Right renal cortex interstitium (tissue), 3 donors: ENCODE results near the gene SPON2. TPM values are rescaled to one million over a fixed set of nuclear protein-coding genes. Genes with fewer than 3 reads are reported as not detected.

Experiments used
- DNase-seq, 3 donors: peaks; one replicate each; pipeline ENCODE4 v3.0.0-alpha.2; 2013; ENCODE audit warnings: low read depth in 3 of 3, low spot score in 2 of 3
- polyA plus RNA-seq, 3 donors: library from polyadenylated mRNA; unstranded; fragments of 120-200 nt; gene quantifications; one replicate each; pipeline ENCODE4 v1.2.1, GENCODE V29; 2013; ENCODE audit not compliant: insufficient read length in 3 of 3

Gene SPON2
- polyA plus RNA-seq, 3 donors, result 5.8 to 8.1 (median 6.9) TPM

GRCh38 chr4:1208970-1209704 lies 36.8 kb upstream of the SPON2 start:
- no peak for DNase-seq

DNA sequence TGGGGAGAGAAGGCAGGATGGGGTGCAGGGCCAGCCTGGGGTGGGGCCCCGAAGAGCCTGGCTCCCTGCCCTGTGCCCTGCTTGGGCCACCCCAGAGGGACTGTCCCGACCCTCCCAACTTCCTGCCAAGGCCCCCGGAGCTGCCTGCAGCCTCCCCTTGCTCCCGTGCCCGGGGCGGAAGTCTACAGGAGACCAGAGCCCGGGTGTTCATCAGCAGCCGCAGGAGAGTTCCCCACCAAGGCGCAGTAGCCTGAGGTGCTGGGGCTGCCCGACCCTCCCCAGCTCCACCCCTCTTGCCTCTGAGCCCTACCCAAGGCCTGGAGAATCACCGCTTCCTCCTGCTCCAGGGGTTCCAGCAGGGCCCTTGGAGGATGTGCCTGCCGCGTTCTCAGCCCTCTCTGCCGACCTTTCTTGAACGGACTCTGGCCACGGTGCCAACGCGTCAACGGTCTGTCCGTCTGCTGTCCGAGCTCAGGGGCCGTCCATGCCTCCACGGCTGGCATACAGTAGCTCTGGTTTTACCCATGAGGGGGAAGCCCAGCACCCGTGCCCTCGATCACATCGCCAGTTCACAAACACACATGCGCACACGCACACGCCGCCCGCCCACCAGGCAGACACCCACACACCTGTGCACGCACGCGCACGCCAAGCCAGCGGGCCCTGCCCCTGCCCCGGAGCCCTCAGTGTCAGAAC lies 36.0 kb upstream of the SPON2 start:
- no peak for DNase-seq

DNA sequence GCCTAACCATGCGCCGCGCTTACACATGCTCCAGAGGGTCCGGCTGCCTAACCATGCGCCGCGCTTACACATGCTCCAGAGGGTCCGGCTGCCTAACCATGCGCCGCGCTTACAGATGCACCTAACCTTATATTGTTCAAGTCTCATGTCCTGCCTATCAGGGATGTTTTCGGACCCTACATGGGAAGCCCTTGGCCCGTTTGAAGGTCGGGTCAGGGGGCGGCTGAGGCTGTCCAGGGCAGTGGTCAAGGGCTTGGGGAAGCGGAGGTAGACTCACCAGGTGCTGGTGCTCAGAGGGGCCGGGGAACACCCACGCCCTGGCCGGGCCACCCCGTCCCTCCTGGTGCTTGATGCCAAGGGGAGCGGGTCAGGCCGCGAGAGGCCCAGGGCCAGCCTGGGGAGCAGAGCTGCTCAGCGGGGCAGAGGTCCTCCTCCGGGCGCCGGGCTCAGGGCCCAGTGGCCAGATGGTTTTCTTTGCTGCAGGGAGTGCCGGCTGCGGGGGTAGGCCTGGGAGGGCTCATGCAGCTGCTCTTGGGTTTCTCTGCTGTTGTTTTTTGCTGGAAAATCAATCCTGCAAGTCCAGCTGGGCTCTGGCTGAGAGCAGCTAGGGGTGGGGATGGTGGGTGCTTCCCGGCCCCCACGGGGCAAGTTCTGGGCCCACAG lies 35.4 kb upstream of the SPON2 start:
- DNase-seq, result peak in 1 of 3 donors; percentile 64

- DNase-seq, result no peak
Measured at GRCh38 chr4:1207157-1207470, 34.7 kb upstream of the SPON2 start.

- DNase-seq, result no peak
Measured at GRCh38 chr4:1206299-1207156, 34.1 kb upstream of the SPON2 start.

DNA sequence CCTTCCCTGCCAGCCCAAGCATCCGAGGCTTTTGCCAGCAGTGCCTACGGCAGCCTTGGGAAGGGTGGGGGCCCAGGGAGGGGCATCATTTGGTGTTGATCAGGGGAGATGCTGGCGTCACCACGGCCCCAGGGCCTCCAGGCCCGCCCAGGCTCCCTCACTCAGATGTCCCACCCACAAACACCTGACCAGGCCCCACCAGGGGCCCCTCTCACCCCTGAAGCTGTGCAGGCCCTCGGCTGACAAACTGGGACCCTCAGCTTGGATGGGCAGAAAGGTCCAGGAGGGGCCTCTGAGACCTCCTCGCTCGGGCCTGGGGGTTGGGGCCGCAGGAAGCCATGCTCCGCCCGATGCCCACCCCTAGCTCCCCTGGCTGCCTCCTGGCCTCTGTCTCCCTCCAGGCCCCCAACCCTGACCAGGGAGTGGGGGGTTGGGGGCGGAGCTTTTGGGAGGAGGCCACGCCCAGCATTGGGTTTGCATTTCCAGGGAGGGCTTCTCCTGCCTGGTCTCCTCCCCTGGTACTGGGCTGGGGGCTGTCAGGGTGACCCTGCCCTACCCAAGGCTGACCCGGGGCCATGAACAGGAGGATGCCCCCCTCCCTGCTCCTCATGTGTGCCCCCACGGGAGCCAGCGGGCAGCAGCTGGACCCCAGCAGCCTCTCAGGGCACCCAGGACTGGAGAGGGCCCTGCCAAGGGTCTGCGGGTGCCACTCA lies 33.4 kb upstream of the SPON2 start:
- DNase-seq, result no peak

DNA sequence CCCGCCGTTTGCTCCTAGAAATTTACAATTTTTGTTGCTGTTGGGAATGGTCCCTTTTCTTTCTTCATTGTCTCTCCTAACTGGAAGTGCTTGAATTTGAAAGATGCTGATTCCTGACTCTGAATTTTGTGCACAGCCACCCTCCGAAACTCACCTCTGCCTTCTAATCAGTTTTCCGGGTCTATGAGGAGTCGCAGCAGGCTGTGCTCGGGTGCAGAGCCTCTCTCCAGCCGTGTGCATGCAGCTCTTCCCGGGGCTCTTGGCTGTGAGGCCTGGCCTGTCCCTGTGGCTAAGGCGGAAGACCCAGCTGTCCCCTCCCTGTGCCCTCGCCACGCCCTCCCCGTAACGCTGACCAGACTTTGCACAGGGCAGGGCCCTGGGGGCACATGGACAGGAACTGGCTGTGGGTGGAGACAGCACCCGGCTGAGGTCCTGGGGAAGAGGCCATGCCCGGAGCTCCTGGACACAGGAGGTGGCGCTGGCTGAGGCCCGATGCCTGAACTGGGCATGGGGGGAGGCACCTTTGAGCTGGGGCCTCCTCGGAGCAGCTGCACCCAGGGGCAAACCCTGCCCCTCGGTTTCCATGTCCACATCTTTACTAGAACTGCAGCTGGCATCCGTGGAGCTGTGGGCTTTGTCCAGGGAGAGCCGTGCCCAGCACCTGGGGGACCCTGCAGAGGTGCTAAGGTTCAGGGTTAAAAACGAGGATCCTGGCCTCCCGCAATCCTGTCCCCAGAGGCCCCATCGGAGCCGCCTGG lies 32.6 kb upstream of the SPON2 start:
- DNase-seq, result no peak

DNA sequence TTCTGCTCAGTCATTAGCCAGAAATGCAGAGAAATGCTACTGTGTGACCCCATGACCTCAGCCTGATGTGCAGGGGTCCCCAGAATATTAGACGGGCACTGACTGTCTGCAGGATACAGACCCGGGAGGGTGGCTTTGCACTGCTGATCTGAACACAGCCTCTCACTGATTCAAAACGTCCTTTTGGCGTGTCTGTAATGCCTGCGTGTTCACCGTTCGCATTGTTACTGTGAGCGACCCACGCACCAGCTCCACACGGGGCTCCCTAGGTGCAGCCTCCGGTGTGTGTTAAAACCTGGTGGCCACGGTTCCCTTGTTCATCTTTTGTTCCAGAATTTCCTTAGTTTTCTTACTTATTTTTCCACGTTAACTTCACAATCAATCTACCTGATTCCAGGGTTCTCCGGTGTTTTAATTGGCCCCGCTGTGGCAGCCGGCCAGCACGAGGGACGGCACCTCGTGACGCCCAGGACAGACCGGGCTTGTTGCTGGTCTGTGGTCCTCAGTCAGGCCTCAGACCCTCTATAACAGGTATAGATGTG lies 32.0 kb upstream of the SPON2 start:
- no peak for DNase-seq

- DNase-seq, result no peak
Measured at GRCh38 chr4:1203026-1203616, 30.7 kb upstream of the SPON2 start.

- no peak for DNase-seq
Measured at GRCh38 chr4:1202526-1203011, 30.2 kb upstream of the SPON2 start.

DNA sequence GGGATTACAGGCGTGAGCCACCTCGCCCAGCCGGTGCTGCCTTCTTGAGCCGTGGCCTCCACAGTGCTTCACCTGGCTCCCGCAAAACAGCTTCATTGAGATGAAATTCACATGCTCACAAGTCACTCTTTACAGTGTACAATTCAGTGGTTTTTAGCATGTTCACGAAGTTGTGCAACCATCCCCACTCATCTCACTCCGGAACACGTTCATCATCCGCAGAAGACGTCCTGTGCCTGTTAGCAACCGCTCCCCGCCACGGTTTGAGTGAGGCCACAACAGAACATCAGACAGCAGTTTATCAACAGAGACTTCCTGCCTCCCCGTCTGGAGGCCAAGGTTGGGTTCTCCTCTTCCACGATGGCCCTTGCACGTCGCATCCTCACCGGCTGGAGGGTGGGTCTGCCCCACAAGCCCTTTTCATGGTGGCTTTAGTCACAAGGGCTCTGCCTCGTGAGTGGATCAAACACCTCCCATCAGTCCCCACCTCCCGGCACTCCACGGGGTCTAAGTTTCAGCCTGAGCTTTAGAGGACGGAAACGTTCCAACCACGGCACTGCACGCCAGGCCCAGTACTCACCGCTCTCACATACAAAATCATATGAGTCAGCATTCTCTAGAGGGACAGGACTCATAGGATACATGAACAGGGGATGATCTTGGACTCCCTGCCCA lies 29.6 kb upstream of the SPON2 start:
- DNase-seq, result no peak

- no peak for DNase-seq
Measured at GRCh38 chr4:1200425-1201035, 28.1 kb upstream of the SPON2 start.

- DNase-seq, result no peak
Measured at GRCh38 chr4:1199556-1200331, 27.4 kb upstream of the SPON2 start.

GRCh38 chr4:1198098-1198844 lies 25.9 kb upstream of the SPON2 start:
- DNase-seq, result no peak

GRCh38 chr4:1196421-1197183 lies 24.2 kb upstream of the SPON2 start:
- no peak for DNase-seq
